AG09309 (cell line): ENCODE data around the gene ZAP70.

Experiments
- DNase-seq: peaks from one replicate; pipeline ENCODE4 v3.0.0-alpha.2; 2010; ENCODE audit warnings: low read depth
- H3K4me3 ChIP-seq: 2 replicates; pipeline ENCODE4 v1.5.1; 2011; ENCODE audit warnings: mild to moderate bottlenecking, low read depth, low read length, moderate library complexity; ENCODE audit not compliant: control insufficient read depth
- CTCF ChIP-seq: IDR thresholded peaks from 2 replicates; pipeline ENCODE4 v1.5.1; 2011; ENCODE audit warnings: mild to moderate bottlenecking, low read depth, low read length, inconsistent platforms; ENCODE audit not compliant: insufficient read depth, control insufficient read depth; ENCODE audit errors: missing control alignments

ZAP70 gene

GRCh38 chr2:97727296-97727695, 13.9 kb downstream of the ZAP70 start:
- TF ChIP-seq CTCF: no peak

GRCh38 chr2:97728091-97728731, 14.8 kb downstream of the ZAP70 start:
- no peak for TF ChIP-seq CTCF
- no peak for DNase-seq
- no peak overlapping the region; the same call in 1 of the 2 replicates for H3K4me3 ChIP-seq

More at GRCh38 chr2:97727296-97727695, 13.9 kb downstream of the ZAP70 start:
- H3K4me3 ChIP-seq: no peak overlapping the region
- no peak for DNase-seq

- TF ChIP-seq CTCF: no peak
- H3K4me3 ChIP-seq: no peak overlapping the region
- DNase-seq: no peak
Measured at GRCh38 chr2:97730245-97730644, 16.9 kb downstream of the ZAP70 start.

- TF ChIP-seq CTCF: no peak
- H3K4me3 ChIP-seq: no peak overlapping the region
- DNase-seq: no peak
Measured at GRCh38 chr2:97731274-97732020, 18.1 kb downstream of the ZAP70 start.

GRCh38 chr2:97732436-97733340, 19.3 kb downstream of the ZAP70 start:
- H3K4me3 ChIP-seq: no peak overlapping the region
- no peak for TF ChIP-seq CTCF
- no peak for DNase-seq

- no peak overlapping the region for H3K4me3 ChIP-seq
- DNase-seq: no peak
- no peak for TF ChIP-seq CTCF
Measured at GRCh38 chr2:97733341-97734035, 20.1 kb downstream of the ZAP70 start.
